ENCODE measurements around the gene COA8. TPM values are rescaled to one million over a fixed set of nuclear protein-coding genes. Genes with fewer than 3 reads are reported as not detected.

Gene COA8
- polyA plus RNA-seq, 3 donors, result 13.2 to 58.1 (median 52.3) TPM

DNA sequence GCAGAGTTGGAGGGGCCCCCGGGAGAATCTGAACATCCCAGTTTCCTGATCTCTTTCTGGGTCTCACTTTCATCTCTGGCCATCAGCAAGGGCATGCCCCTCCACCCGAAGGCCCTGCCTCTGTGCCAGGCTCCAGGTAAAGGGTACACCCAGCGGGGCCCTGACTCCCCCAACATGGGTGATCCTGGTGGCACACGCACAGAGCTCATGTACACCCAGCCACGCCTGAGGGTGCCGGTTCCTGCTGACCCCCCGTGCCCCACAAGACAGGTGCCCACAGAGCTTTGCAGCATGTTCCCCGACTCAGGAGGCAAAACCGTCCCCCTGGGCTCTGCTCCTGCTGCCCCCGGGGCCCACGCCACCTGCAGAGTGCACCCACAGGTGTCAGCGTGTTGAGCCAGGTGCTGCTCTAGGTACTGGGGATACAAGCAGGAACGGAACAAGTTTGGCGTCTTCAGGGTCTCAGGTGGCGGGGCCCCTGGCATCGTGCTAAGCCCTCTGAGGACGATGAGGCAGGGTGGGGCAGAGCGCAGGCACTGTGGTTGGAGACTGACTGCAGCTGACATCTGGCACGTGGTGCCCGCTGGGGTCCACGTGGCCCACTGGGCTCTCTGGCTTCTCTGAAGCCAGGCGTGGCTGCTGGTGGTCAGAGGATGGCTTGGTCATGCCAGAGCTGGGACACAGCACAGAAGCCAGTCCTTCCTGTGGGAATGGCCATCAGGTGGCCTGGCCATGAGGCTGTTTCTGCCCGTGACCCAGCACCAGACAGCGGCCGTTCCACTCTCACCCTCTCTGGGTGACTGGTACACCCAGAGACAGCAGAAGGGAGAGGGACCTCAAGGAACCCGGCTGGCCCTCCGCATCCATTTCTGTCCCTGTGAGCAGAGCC lies 14.1 kb upstream of the COA8 start:
- peak overlapping the region in 1 of 7 donors; percentile 31 for H3K27ac Mint-ChIP-seq
- no peaks in the 10 kb centered on the region for H3K9me3 ChIP-seq (replicated peaks in 1 of 2; ENCODE audit: control insufficient read depth in 1 of 2, insufficient read depth in 1 of 2, low read length in 2 of 2)
- DNase-seq, result no peak
- no peaks in the 10 kb centered on the region for H3K9me3 Mint-ChIP-seq
- H3K4me1 Mint-ChIP-seq, result no peaks in the 10 kb centered on the region
- no peak overlapping the region for H3K4me3 ChIP-seq (replicated peaks in 1 of 3; ENCODE audit: low read depth in 2 of 3, low read length in 3 of 3)
- H2AFZ ChIP-seq (ENCODE audit: insufficient read depth, low read depth, low read length, poor library complexity, severe bottlenecking), result no peak overlapping the region
- no peaks in the 10 kb centered on the region for H3K27me3 ChIP-seq (ENCODE audit: control insufficient read depth in 2 of 2, insufficient read depth in 2 of 2, low read length in 2 of 2)
- no peak overlapping the region for H3K4me3 Mint-ChIP-seq
- no peak overlapping the region for H3K9ac ChIP-seq (ENCODE audit: insufficient read depth, low read length, poor library complexity, severe bottlenecking)
- WGBS (ENCODE audit: insufficient coverage), result 92% methylated on average over 27 of the region's 27 CpGs
- no peaks in the 10 kb centered on the region for H3K79me2 ChIP-seq (ENCODE audit: insufficient read depth, low read length)
- TF ChIP-seq, protein P1, sequence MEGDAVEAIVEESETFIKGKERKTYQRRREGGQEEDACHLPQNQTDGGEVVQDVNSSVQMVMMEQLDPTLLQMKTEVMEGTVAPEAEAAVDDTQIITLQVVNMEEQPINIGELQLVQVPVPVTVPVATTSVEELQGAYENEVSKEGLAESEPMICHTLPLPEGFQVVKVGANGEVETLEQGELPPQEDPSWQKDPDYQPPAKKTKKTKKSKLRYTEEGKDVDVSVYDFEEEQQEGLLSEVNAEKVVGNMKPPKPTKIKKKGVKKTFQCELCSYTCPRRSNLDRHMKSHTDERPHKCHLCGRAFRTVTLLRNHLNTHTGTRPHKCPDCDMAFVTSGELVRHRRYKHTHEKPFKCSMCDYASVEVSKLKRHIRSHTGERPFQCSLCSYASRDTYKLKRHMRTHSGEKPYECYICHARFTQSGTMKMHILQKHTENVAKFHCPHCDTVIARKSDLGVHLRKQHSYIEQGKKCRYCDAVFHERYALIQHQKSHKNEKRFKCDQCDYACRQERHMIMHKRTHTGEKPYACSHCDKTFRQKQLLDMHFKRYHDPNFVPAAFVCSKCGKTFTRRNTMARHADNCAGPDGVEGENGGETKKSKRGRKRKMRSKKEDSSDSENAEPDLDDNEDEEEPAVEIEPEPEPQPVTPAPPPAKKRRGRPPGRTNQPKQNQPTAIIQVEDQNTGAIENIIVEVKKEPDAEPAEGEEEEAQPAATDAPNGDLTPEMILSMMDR (IDR thresholded peaks at IDR 0.05), result no peak
- H3K4me2 ChIP-seq (replicated peaks; ENCODE audit: extremely low read depth, low read length, poor library complexity, severe bottlenecking), result no peak overlapping the region
- no peak overlapping the region for H3K27ac ChIP-seq (ENCODE audit: low read depth in 1 of 2, low read length in 2 of 2)
- peaks cover 38% of the 10 kb centered on the region for H4K20me1 ChIP-seq (ENCODE audit: insufficient read depth, low read length)
- no peaks in the 10 kb centered on the region for H3K4me1 ChIP-seq (ENCODE audit: control insufficient read depth in 1 of 2, insufficient read depth in 2 of 2, low read length in 2 of 2)
- intact Hi-C loops (cut with micrococcal nuclease), result loop anchor here in 1 of 2 donors (5.0 kb wide), 1 partner anchor 46 kb away; no protein-coding TSS in a partner anchor
- no peaks in the 10 kb centered on the region for H3K36me3 Mint-ChIP-seq
- peaks cover 0 to 12% of the 10 kb centered on the region in 2 donors for H3K36me3 ChIP-seq (replicated peaks in 1 of 2; ENCODE audit: control insufficient read depth in 1 of 2, insufficient read depth in 2 of 2, low read length in 2 of 2)
- peaks cover 0 to 4% (median 1%) of the 10 kb centered on the region in 3 donors for H3K27me3 Mint-ChIP-seq (ENCODE audit: low read depth in 3 of 3)

DNA sequence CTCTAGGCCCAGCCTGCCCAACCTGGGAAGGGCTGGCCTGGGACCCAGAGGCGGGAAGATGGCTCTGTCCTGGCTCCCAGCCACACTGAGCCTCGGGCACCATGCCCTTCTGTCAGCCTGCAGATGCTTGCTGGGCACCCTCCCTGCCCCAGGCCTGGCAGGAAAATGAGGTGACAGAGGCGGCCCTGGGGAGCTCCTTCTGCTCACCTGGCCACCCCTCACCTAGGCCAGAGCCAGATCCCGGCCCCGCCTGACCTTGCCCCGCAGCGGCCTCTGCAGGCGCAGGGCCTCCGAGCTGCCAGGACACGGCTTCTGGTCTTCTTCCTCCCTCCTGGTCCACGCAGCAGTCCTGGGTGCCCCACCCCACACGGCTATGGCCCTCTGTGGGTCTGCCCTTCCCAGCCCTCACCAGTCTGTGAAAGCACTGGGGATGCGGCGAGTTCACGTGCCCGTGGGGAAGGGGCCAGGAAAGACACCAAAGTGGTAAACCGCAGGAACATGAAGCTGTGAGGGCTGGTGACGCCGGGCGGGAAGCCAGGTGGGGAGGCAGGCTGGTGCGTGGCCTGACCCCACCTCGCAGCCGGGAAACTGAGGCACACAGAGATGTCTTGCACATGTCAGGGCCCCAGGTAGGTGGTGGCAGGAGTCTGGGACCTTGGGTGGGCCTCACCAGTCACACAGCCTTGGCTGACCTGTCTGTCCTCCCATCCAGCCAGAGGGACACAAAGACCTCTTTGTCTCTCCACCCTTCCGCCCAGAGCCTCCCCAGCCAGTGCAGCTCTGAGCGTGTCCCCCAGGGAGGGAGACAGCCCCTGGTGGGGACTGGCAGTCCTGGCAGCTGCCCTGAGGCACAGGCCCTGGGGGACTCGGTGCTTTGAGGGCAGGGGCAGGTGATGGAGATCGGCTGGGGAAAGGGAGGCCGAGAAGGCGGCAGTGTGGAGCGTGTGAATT lies 13.1 kb upstream of the COA8 start:
- H3K79me2 ChIP-seq (ENCODE audit: insufficient read depth, low read length), result no peaks in the 10 kb centered on the region
- Mint-ChIP-seq H3K4me1 (no peaks in the 10 kb centered on the region), H3K9me3 (no peaks in the 10 kb centered on the region), H3K27me3 (ENCODE audit: low read depth in 3 of 3) (peaks cover 0 to 4% (median 1%) of the 10 kb centered on the region in 3 donors), H3K27ac (no peak overlapping the region), H3K36me3 (peaks cover 0 to 1% of the 10 kb centered on the region in 2 donors), H3K4me3 (no peak overlapping the region)
- peaks cover 0 to 12% of the 10 kb centered on the region in 2 donors for H3K36me3 ChIP-seq (replicated peaks in 1 of 2; ENCODE audit: control insufficient read depth in 1 of 2, insufficient read depth in 2 of 2, low read length in 2 of 2)
- 94% methylated on average over 22 of the region's 30 CpGs for WGBS (ENCODE audit: insufficient coverage)
- no peak overlapping the region for H3K4me3 ChIP-seq (replicated peaks in 1 of 3; ENCODE audit: low read depth in 2 of 3, low read length in 3 of 3)
- H3K27ac ChIP-seq (ENCODE audit: low read depth in 1 of 2, low read length in 2 of 2), result no peak overlapping the region
- no peaks in the 10 kb centered on the region for H3K9me3 ChIP-seq (replicated peaks in 1 of 2; ENCODE audit: control insufficient read depth in 1 of 2, insufficient read depth in 1 of 2, low read length in 2 of 2)
- no peak overlapping the region for H3K4me2 ChIP-seq (replicated peaks; ENCODE audit: extremely low read depth, low read length, poor library complexity, severe bottlenecking)
- no peaks in the 10 kb centered on the region for H3K27me3 ChIP-seq (ENCODE audit: control insufficient read depth in 2 of 2, insufficient read depth in 2 of 2, low read length in 2 of 2)
- peaks cover 44% of the 10 kb centered on the region for H4K20me1 ChIP-seq (ENCODE audit: insufficient read depth, low read length)
- H2AFZ ChIP-seq (ENCODE audit: insufficient read depth, low read depth, low read length, poor library complexity, severe bottlenecking), result no peak overlapping the region
- no peak for DNase-seq
- no peak overlapping the region for H3K9ac ChIP-seq (ENCODE audit: insufficient read depth, low read length, poor library complexity, severe bottlenecking)
- intact Hi-C loops (cut with micrococcal nuclease), result loop anchor here in 1 of 2 donors (5.0 kb wide), 1 partner anchor 47 kb away; no protein-coding TSS in a partner anchor
- no peaks in the 10 kb centered on the region for H3K4me1 ChIP-seq (ENCODE audit: control insufficient read depth in 1 of 2, insufficient read depth in 2 of 2, low read length in 2 of 2)
- TF ChIP-seq, protein P1 (IDR thresholded peaks at IDR 0.05), result no peak
